Stimulated activated CD4-positive, alpha-beta T cell treated with anti-CD3 and anti-CD28 coated beads, Interleukin-15, amount 100 ng/mL, for 1 hour (primary cell): Measurements from ENCODE around the gene DAP.

Source experiments
- DNase-seq, 2 donors: peaks; one replicate each; pipeline ENCODE4 v3.0.0-alpha.2; 2020; ENCODE audit warnings: low read depth in 1 of 2, low spot score in 1 of 2

Gene DAP

DNA sequence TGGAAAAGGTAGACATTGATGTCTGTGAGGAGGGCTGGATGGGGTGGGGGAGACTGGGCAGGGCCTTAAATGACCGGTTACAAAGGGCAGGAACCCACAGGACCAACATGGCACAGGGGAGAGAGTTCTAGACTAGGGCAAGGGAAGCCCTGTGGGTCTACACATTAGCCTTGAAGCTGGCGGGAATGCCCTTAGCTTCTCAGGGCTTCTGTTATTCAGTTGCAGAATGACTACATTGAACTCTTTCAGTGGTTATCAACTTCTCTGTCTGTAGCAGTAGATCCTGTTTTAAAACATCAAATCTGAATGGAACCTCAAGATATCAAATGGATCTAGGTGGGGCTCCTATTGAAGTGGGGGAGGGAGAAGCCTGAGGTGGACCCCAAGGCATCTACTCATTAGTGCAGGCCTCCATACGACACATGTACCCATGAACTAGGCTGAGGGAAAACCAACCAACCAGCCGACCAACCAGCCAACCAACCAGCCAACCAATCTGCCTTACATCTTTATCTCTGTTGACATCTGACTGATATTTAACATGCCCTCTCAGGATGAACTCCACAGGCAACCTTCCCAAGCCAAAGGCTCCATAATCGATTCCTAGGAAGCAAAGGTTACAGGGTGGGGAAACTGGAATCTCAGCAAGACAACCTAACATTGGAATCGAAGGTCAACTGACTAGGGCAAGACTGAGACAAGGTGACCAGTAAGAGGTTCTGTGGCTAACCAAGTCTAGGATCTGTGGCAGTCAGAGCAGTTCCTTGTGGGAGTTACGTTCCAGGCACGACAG is 48.3 kb downstream of the DAP start:
- no peak for DNase-seq

DNA sequence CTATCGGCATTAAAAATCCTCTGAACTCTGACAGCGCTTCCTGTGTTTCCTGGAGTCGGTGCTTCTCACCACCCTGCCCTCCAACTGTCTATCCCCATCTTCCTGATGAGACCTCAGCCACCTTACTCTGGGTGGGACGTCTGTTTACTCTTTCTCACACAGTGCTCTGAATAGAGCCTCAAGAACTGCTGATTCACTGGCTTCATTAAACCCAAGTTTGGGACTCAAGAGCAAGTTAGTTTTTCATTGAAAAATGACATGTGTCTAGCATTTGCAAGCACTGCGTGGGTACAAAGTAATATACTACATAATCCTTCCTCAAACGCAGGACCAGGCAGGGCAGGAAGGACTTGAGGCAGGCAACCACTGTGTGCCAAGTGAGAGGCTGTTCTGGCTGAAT is 49.5 kb downstream of the DAP start:
- DNase-seq, result no peak

DNA sequence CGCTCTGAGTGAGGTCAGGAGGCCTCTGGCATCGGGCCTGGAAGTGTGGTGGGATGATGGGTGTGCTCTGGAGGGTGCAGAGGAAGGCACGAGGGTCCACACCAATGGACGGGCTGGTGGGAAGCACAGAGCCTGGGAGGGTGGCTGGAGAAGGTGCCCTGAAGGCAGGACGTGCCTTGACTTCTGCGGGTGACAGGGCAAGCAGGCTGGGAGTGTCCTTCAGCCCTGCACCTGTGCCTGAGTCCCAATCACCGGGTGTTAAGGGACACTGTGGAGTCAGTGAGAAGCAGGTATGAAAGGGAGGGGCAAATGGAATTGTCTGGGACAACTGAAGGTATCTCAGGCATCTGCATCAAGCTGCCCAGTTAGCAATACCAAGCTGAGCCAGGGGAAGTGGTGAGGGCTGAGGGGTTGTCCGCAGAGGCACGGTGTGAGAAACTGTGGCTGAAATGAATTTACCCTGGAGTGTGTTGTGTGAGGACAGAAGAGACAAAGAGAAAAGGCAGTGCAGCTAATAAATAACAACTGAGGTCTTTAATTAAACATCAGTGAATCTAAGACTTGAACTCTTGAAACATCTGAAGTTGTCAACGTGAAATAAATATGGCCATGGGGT is 50.4 kb downstream of the DAP start:
- DNase-seq, result no peak

DNA sequence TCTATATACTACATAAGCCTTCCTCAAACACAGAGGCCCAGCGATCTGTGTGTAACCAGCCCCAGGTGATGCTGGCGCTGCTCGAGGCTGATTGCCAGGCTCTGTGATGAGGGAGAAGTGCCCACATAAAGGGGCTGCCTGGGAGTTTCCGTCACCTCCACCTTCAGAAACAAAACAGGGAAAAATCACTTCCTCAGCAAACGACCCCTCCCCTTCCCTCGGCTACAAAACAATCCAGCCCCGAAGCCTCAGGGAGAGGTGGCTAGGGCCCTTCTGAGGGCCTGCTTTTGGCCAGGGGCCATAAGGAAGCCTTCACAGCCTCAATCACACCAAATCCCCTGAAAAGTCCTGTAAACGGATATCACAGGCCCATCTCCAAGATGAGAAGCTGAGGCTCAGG is 51.1 kb downstream of the DAP start:
- no peak for DNase-seq

DNA sequence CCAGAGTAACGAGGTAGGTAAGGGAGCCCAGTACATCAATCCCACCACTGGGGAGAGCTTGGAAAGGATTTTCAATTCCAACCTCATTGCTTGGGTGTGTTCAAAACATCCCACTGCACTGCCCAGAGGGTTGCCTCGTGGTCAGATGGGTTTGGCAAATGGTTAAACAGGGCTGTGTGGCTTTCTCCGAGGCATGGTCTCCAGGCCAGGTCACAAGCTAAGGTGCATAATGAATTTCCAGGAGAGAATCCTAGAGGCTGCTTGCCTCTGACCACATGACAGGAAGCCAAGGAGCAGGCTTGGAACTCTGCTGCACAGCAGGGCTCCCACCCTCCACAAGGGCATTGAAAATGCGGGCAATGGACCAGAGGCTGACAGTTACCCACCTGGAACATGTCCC is 51.6 kb downstream of the DAP start:
- no peak for DNase-seq

DNA sequence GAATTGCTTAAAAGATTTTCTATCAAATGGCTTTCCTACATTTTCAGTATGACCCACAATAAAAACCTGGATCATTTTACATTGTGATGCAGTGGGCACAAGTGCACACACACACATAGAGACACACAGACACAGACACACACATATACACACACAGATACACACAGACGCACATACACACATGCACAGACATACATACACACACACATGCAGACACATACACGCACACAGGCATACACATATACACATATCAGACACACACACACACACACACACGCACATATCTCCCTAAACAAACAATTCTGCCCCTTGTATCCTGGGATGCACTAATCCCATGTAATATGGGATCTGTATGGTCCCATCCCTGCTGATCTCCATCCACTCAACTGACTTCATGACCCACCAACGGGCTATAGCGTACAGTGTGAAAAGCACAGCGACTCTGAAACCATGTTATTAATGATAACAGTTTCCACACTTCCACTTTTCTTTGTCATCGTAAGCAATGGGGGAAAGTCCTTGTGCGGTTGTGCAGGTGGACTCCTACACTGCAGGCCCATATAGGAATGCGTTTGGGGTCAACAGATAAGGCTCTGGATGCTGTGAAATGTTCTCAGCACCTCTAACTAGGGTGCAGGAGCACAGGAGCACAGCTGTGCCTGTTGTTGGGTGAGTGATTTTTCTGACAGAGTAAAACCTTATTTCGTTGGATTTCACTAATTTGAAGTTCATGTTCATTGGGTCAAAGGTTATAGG is 52.7 kb downstream of the DAP start:
- DNase-seq, result no peak

DNA sequence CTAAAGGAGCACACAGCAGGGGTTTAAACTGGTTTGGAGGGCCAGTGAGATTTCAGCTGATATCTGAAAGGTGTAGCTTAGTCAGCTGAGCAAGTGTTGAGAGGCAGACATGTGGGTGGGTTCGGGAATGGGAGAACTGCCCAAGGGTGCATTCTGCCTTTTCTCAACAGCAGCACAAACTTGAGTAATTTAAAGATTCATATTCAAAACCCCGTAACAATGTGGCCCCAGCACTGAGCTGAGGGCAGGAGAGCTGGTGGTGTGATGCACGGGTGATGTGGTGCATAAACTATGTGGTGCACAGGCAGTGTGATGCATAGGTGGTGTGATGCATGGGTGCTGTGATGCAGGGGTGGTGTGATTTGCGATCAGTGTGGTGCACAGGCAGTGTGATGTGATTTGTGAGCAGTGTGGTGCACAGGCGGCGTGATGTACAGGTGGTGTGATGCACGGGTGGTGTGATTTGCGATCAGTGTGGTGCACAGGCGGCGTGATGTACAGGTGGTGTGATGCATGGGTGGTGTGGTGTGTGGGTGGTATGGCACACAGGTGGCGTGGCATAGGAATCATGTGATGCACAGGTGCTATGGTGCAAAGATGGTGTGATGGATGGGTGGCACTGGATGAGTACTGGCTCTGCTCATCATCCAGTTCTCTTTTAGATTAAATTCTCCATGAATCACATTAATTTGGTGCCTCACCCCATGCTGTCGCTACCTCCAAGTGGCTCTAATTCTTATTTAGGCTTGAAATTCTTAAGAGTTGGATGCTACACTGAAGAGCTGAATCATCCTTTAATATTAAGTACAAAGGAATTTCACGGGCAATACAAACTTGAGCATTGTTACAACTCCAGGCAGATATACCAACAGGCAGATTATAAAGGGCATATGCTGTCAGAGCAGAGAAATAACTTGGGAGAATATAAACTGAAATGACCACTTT is 53.6 kb downstream of the DAP start:
- no peak for DNase-seq

DNA sequence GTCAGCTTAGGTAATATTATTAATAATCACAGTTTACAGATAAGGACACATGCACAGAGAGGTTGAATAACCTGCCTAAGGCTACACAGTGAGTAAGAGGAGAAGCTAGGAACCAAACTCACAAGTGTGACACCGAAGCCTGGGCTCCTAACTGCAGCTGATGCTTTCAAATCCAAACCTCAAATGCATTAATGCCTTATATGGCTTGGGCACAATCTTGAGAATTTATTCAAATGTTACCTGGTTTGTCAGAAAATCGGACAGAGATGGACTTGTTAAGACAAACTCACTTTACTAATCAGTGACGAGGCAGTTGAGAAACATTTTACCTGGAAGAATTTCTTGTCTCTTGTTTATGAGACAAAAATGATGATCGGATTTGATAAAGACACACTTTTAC is 54.7 kb downstream of the DAP start:
- no peak for DNase-seq

DNA sequence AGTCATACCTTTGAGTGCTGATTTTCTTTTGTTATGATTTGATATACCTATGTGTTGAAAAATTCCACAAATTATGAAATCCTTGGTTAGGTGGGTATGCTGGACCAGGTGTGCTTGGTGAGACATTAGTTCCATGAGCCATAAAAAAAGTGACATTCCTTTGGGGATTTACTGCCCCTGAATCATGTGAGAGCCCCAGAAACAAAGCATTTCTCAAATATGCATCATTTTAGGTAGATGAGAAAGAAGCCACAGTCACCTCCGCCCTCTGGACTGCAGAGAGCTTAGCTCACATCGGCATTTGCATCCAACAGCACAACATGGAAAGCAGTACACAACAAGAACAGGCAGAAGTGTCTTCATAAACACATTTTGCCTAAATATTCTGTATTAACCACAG is 55.3 kb downstream of the DAP start:
- no peak for DNase-seq

DNA sequence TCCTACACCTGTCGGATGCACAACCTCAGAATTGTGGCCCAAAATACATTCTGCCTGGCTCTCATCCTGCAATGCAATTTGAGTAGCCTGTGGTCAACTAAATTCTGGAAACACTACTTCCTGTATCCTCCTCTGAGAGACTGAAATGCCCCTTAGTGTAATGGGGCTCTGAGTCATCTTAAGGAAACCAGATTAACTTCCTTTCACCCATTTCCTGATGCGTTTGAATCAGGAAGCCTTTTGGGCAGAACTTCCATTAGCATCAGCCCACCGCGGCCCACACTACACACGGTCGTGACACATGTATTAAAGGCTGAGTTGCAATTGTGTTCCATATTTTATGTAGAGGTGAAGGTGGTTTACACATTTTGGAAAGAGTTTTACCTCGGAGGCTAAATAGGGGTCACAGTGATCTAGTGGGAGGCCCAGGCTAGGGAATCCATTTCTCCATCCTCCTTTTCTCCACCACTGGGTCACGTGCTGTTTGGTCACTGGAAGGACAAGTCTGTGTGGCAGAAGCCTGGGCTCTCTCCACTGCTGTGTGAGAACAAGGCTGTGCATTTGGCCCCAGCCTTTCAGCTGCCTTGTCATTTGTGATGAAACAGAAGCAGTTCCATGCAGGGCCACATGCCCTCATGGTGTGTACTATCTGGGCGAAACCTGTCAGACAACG is 55.9 kb downstream of the DAP start:
- no peak for DNase-seq

DNA sequence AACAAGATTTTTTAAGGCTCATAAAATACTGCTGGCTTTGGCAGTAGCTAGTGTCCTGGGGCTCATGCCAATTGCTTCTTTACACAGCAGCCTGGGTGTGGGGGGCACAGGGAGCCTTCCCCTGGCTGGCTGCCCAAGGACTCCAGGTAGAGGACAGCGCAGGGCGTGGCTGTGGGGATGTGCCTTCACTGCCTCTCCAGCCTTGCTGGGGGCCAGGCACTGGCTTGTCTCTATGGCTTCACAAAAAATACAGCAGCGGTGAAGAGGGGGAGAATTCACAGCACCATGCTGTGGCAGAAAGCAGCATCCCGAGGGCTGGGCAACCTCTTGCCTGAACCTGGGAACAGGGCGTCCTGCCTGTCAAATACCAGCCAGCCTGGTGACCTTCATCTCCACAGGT is 57.4 kb downstream of the DAP start:
- no peak for DNase-seq

DNA sequence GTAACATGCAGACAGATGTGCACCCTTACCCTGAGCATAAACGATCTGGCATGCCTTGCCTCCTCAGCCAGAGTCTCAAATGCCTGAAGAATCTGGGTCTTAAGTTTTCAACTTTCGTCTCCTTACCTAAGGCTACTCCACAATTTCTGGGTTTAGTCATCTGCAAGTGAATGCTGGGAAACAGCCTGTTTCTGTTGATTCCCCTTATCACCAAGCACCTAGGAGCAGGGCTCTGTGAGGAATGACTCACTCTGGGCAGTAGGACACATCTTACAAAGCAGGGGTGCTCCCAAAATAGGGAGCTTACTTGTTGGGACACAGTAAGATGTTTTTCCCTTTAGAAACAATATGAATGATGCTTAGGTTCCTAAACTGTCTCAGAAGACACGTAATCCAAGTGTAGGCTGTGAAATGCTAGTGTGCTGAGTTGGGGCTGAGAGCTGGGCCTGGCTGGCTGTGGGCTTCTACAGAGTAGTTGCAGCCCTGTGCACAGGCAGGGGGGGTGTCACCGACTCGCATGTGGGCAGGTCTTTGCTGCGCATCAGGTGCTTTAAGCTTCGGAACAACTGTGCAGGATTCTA is 58.0 kb downstream of the DAP start:
- no peak for DNase-seq

DNA sequence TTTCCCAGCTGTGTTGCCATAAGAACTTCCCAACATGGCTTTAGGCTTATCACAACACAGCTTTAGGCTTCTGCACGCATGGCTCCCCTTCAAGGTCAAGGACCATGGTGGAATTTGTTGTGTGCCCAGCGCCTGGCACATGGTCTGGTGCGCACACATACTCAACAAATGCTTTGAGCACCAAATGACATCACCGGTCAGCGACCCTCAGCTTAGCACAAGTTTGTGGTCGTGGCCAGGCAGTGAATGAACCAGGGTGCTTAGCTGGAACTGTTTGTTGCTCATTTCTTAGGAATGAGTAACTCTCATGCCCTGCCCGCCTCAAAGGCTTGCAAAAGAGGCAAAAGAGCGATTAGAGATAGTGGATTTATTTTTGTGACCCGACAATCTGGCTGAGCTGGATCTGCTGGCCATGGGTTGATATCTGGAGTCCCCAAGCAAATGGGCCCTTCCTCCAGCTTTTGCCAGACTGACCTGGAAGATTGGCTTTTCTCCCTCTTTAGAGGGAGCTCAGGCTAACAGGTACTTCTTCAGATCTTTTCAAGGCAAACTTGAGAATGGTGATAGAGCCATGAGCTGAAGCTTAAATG is 58.9 kb downstream of the DAP start:
- no peak for DNase-seq

DNA sequence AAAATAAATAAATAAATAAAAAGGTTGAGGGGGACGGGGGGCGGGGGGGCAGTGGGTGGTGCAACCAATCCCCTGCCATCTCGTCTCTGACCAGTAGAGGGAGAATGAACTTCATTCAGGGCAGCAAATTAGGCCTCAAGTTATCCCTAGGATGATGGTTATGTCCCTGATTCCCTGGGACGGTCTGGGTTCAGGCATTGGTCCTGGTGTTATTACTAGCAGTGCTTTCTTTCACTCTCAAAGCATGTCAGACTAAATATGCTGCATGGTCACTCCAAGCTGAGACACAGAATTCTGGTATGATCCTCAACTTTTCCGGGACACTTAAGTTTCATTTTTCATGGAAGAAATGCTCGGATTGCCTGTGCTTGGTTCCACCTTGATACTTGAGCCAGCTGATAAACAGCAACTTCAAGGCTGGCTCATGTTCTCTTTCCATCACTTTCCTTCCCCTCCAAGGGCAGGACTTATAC is 59.4 kb downstream of the DAP start:
- no peak for DNase-seq

DNA sequence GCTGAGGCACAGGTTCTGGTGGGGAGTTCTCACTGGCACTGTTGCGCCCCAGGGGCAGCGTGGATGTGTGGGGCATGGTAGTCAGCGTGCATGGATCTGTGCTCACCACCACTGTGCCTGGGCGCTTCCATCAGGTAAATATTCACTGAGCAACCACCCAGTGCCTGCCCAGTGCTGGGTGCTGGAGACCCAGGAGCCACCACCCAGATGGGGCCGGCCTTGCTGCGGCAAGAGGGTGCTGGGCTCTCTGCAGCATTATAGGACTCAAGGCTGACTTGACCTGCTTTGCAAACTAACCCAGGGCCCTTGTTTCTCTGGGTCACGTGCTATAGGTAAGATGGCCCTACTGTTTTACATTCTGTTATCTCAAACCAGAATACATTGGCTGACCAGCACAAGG is 60.5 kb downstream of the DAP start:
- no peak for DNase-seq

DNA sequence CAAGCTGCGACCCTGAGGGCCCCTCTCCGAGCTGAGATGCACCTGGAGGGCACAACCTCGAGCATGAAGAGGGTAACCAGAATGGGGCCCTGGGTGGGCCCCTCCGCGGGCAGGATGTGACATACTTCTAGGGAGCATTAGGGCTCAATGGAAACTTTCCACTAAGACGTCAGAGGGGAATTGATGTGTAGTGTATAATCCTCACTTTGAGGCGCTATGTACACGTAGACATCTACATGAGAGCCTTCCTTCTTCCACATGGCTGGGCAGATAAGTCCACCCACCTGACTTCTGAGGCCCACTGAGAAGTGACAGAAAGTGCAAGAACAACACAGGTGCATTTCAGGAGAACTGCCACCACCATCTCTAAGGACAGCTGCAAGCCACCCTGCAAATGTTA is 61.0 kb downstream of the DAP start:
- no peak for DNase-seq

DNA sequence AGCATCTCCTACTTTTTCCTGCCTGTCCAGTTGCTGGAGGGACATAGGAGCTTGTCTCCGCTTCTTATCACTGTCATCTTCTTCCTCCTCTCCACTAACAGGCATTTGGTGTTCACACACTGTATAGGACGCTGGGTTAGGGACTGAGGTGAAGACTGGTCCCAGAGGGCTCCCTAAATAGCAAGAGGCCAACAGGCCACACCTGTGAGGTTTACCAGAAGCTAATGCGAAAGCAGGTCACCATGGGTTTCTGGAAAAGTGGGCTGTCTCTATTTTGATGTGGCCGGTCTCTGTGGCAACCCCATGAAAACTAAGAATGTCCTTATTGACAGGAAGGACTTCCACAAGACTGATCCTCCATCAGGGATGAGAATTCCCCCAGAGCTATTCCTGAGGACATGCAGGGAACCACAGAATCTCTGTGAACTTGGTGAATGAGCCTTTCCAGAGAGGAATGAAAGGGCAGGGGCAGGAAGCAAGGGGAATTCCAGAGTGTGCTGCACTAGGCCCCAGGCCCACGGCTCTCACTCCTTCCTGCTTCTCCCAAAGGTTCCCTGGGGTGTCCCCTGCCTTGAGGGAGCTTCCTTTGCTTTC is 61.7 kb downstream of the DAP start:
- no peak for DNase-seq

DNA sequence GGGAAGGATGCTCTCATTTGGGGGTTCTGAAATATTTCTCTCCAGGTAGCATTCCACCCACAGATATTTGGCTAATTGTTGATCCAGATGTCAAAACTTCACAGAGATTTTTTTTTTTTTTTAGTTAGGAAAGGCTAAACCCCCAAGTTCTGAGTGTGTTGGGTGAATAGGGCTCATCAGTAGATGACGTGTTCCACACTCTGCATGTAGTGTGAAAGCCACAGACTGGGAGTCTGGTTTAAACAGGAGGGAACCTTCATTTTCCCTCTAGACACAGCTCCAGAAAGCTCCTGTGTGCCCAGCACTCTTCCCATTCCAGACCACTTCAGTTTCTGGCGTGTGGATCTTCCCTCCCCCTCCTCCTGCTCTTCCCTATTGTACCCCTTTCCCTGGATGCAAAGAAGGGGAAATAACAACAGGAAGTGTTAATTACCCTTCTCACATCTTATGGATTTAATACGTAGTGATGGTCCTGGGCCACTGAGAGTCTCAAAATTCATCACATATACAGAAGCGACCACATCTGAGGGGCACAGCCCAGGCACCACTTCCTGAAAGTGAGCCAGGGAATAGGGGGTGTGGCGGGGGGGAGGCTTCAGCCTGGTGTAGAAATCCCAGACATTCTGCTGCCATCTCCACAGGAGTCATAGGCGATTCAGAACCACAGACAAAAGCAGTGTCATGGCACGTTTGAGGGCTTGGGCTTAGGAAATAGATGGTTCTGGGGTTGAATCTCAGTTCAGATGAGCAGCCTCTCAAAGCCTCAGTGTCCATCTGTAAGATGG is 65.1 kb downstream of the DAP start:
- DNase-seq, result no peak
